Measurements from ENCODE around the gene TSHZ2.

TSHZ2 gene

GRCh38 chr20:53231061-53231460 is 258.9 kb downstream of the TSHZ2 start:
- Histone ChIP-seq H3K9ac (ENCODE audit: low read length in 5 of 5) (no peak overlapping the region), H3K27ac (ENCODE audit: low read depth, low read length) (no peak overlapping the region), H3K36me3 (ENCODE audit: control insufficient read depth in 5 of 5, insufficient read depth in 5 of 5, low read length in 5 of 5) (no peaks in the 10 kb centered on the region), H3K27me3 (ENCODE audit: control insufficient read depth in 5 of 5, insufficient read depth in 4 of 5, low read length in 5 of 5) (no peaks in the 10 kb centered on the region), H3K4me1 (ENCODE audit: control insufficient read depth in 5 of 5, insufficient read depth in 5 of 5, low read length in 5 of 5) (peaks cover 0 to 12% (median 0%) of the 10 kb centered on the region in 5 donors), H3K9me3 (ENCODE audit: control insufficient read depth in 5 of 5, low read length in 5 of 5) (no peaks in the 10 kb centered on the region), H3K4me3 (ENCODE audit: low read depth in 1 of 5, low read length in 5 of 5) (no peak overlapping the region)

- no peaks in the 10 kb centered on the region for H3K36me3 ChIP-seq (ENCODE audit: control insufficient read depth in 5 of 5, insufficient read depth in 5 of 5, low read length in 5 of 5)
- no peaks in the 10 kb centered on the region for H3K27me3 ChIP-seq (ENCODE audit: control insufficient read depth in 5 of 5, insufficient read depth in 4 of 5, low read length in 5 of 5)
- H3K4me1 ChIP-seq (ENCODE audit: control insufficient read depth in 5 of 5, insufficient read depth in 5 of 5, low read length in 5 of 5): no peaks in the 10 kb centered on the region
- no peaks in the 10 kb centered on the region for H3K9me3 ChIP-seq (ENCODE audit: control insufficient read depth in 5 of 5, low read length in 5 of 5)
- H3K27ac ChIP-seq (ENCODE audit: low read depth, low read length): no peak overlapping the region
- H3K9ac ChIP-seq (ENCODE audit: low read length in 5 of 5): no peak overlapping the region
- no peak overlapping the region for H3K4me3 ChIP-seq (ENCODE audit: low read depth in 1 of 5, low read length in 5 of 5)
These were observed 265.3 kb downstream of the TSHZ2 start for GRCh38 chr20:53237461-53237860.

GRCh38 chr20:53238121-53238660 is 266.0 kb downstream of the TSHZ2 start:
- Histone ChIP-seq H3K4me3 (ENCODE audit: low read depth in 1 of 5, low read length in 5 of 5) (no peak overlapping the region), H3K27me3 (ENCODE audit: control insufficient read depth in 5 of 5, insufficient read depth in 4 of 5, low read length in 5 of 5) (no peaks in the 10 kb centered on the region), H3K9me3 (ENCODE audit: control insufficient read depth in 5 of 5, low read length in 5 of 5) (no peaks in the 10 kb centered on the region), H3K27ac (ENCODE audit: low read depth, low read length) (no peak overlapping the region), H3K9ac (ENCODE audit: low read length in 5 of 5) (no peak overlapping the region), H3K4me1 (ENCODE audit: control insufficient read depth in 5 of 5, insufficient read depth in 5 of 5, low read length in 5 of 5) (no peaks in the 10 kb centered on the region), H3K36me3 (ENCODE audit: control insufficient read depth in 5 of 5, insufficient read depth in 5 of 5, low read length in 5 of 5) (no peaks in the 10 kb centered on the region)

- Histone ChIP-seq H3K9ac (ENCODE audit: low read length in 5 of 5) (no peak overlapping the region), H3K4me3 (ENCODE audit: low read depth in 1 of 5, low read length in 5 of 5) (no peak overlapping the region), H3K9me3 (ENCODE audit: control insufficient read depth in 5 of 5, low read length in 5 of 5) (no peaks in the 10 kb centered on the region), H3K27ac (ENCODE audit: low read depth, low read length) (no peak overlapping the region), H3K36me3 (ENCODE audit: control insufficient read depth in 5 of 5, insufficient read depth in 5 of 5, low read length in 5 of 5) (no peaks in the 10 kb centered on the region), H3K27me3 (ENCODE audit: control insufficient read depth in 5 of 5, insufficient read depth in 4 of 5, low read length in 5 of 5) (no peaks in the 10 kb centered on the region), H3K4me1 (ENCODE audit: control insufficient read depth in 5 of 5, insufficient read depth in 5 of 5, low read length in 5 of 5) (no peaks in the 10 kb centered on the region)
These were observed 271.0 kb downstream of the TSHZ2 start for GRCh38 chr20:53243152-53243551.

GRCh38 chr20:53244711-53245110 is 272.6 kb downstream of the TSHZ2 start:
- Histone ChIP-seq H3K4me1 (ENCODE audit: control insufficient read depth in 5 of 5, insufficient read depth in 5 of 5, low read length in 5 of 5) (no peaks in the 10 kb centered on the region), H3K27ac (ENCODE audit: low read depth, low read length) (no peak overlapping the region), H3K36me3 (ENCODE audit: control insufficient read depth in 5 of 5, insufficient read depth in 5 of 5, low read length in 5 of 5) (no peaks in the 10 kb centered on the region), H3K27me3 (ENCODE audit: control insufficient read depth in 5 of 5, insufficient read depth in 4 of 5, low read length in 5 of 5) (no peaks in the 10 kb centered on the region), H3K9ac (ENCODE audit: low read length in 5 of 5) (no peak overlapping the region), H3K4me3 (ENCODE audit: low read depth in 1 of 5, low read length in 5 of 5) (no peak overlapping the region), H3K9me3 (ENCODE audit: control insufficient read depth in 5 of 5, low read length in 5 of 5) (no peaks in the 10 kb centered on the region)

GRCh38 chr20:53245574-53245973 is 273.4 kb downstream of the TSHZ2 start:
- no peaks in the 10 kb centered on the region for H3K36me3 ChIP-seq (ENCODE audit: control insufficient read depth in 5 of 5, insufficient read depth in 5 of 5, low read length in 5 of 5)
- H3K9me3 ChIP-seq (ENCODE audit: control insufficient read depth in 5 of 5, low read length in 5 of 5): no peaks in the 10 kb centered on the region
- no peak overlapping the region for H3K9ac ChIP-seq (ENCODE audit: low read length in 5 of 5)
- no peaks in the 10 kb centered on the region for H3K27me3 ChIP-seq (ENCODE audit: control insufficient read depth in 5 of 5, insufficient read depth in 4 of 5, low read length in 5 of 5)
- H3K27ac ChIP-seq (ENCODE audit: low read depth, low read length): no peak overlapping the region
- no peak overlapping the region for H3K4me3 ChIP-seq (ENCODE audit: low read depth in 1 of 5, low read length in 5 of 5)
- no peaks in the 10 kb centered on the region for H3K4me1 ChIP-seq (ENCODE audit: control insufficient read depth in 5 of 5, insufficient read depth in 5 of 5, low read length in 5 of 5)

- no peak overlapping the region for H3K9ac ChIP-seq (ENCODE audit: low read length in 5 of 5)
- H3K27ac ChIP-seq (ENCODE audit: low read depth, low read length): no peak overlapping the region
- no peaks in the 10 kb centered on the region for H3K36me3 ChIP-seq (ENCODE audit: control insufficient read depth in 5 of 5, insufficient read depth in 5 of 5, low read length in 5 of 5)
- H3K4me3 ChIP-seq (ENCODE audit: low read depth in 1 of 5, low read length in 5 of 5): no peak overlapping the region
- H3K4me1 ChIP-seq (ENCODE audit: control insufficient read depth in 5 of 5, insufficient read depth in 5 of 5, low read length in 5 of 5): no peaks in the 10 kb centered on the region
- H3K9me3 ChIP-seq (ENCODE audit: control insufficient read depth in 5 of 5, low read length in 5 of 5): no peaks in the 10 kb centered on the region
- no peaks in the 10 kb centered on the region for H3K27me3 ChIP-seq (ENCODE audit: control insufficient read depth in 5 of 5, insufficient read depth in 4 of 5, low read length in 5 of 5)
These were observed 275.4 kb downstream of the TSHZ2 start for GRCh38 chr20:53247468-53248103.

- Histone ChIP-seq H3K9me3 (ENCODE audit: control insufficient read depth in 5 of 5, low read length in 5 of 5) (no peaks in the 10 kb centered on the region), H3K4me3 (ENCODE audit: low read depth in 1 of 5, low read length in 5 of 5) (no peak overlapping the region), H3K4me1 (ENCODE audit: control insufficient read depth in 5 of 5, insufficient read depth in 5 of 5, low read length in 5 of 5) (no peaks in the 10 kb centered on the region), H3K27me3 (ENCODE audit: control insufficient read depth in 5 of 5, insufficient read depth in 4 of 5, low read length in 5 of 5) (no peaks in the 10 kb centered on the region), H3K36me3 (ENCODE audit: control insufficient read depth in 5 of 5, insufficient read depth in 5 of 5, low read length in 5 of 5) (peaks cover 0 to 20% (median 17%) of the 10 kb centered on the region in 5 donors), H3K27ac (ENCODE audit: low read depth, low read length) (no peak overlapping the region), H3K9ac (ENCODE audit: low read length in 5 of 5) (no peak overlapping the region)
These were observed 278.3 kb downstream of the TSHZ2 start for GRCh38 chr20:53250456-53250855.

- no peak overlapping the region for H3K9ac ChIP-seq (ENCODE audit: low read length in 5 of 5)
- H3K4me3 ChIP-seq (ENCODE audit: low read depth in 1 of 5, low read length in 5 of 5): no peak overlapping the region
- no peaks in the 10 kb centered on the region for H3K27me3 ChIP-seq (ENCODE audit: control insufficient read depth in 5 of 5, insufficient read depth in 4 of 5, low read length in 5 of 5)
- no peak overlapping the region for H3K27ac ChIP-seq (ENCODE audit: low read depth, low read length)
- H3K36me3 ChIP-seq (ENCODE audit: control insufficient read depth in 5 of 5, insufficient read depth in 5 of 5, low read length in 5 of 5): peaks cover 0 to 22% (median 18%) of the 10 kb centered on the region in 5 donors
- no peaks in the 10 kb centered on the region for H3K9me3 ChIP-seq (ENCODE audit: control insufficient read depth in 5 of 5, low read length in 5 of 5)
- H3K4me1 ChIP-seq (ENCODE audit: control insufficient read depth in 5 of 5, insufficient read depth in 5 of 5, low read length in 5 of 5): no peaks in the 10 kb centered on the region
These were observed 279.8 kb downstream of the TSHZ2 start for GRCh38 chr20:53252002-53252401.

GRCh38 chr20:53253668-53254067 is 281.5 kb downstream of the TSHZ2 start:
- no peak overlapping the region for H3K9ac ChIP-seq (ENCODE audit: low read length in 5 of 5)

More at GRCh38 chr20:53253668-53254067, 281.5 kb downstream of the TSHZ2 start:
- Histone ChIP-seq H3K9me3 (ENCODE audit: control insufficient read depth in 5 of 5, low read length in 5 of 5) (no peaks in the 10 kb centered on the region), H3K4me3 (ENCODE audit: low read depth in 1 of 5, low read length in 5 of 5) (no peak overlapping the region), H3K27me3 (ENCODE audit: control insufficient read depth in 5 of 5, insufficient read depth in 4 of 5, low read length in 5 of 5) (no peaks in the 10 kb centered on the region), H3K27ac (ENCODE audit: low read depth, low read length) (no peak overlapping the region), H3K36me3 (ENCODE audit: control insufficient read depth in 5 of 5, insufficient read depth in 5 of 5, low read length in 5 of 5) (peaks cover 0 to 22% (median 20%) of the 10 kb centered on the region in 5 donors), H3K4me1 (ENCODE audit: control insufficient read depth in 5 of 5, insufficient read depth in 5 of 5, low read length in 5 of 5) (no peaks in the 10 kb centered on the region)
